Mesothelial cell of epicardium (in vitro differentiated cells): ENCODE data around the gene RPL13A. TPM values are rescaled to one million over a fixed set of nuclear protein-coding genes. Genes with fewer than 3 reads are reported as not detected.

ENCODE experiments used
- DNase-seq, 2 experiments: peaks; one replicate each; pipeline ENCODE4 v3.0.0; 2021; ENCODE audit warnings: low spot score in 2 of 2; ENCODE audit not compliant: unreplicated experiment in 2 of 2
- H3K27ac Mint-ChIP-seq: 2 replicates; pipeline ENCODE4 v1.8.0; 2021; ENCODE audit warnings: mixed read lengths
- H3K27me3 Mint-ChIP-seq: 2 replicates; pipeline ENCODE4 v1.8.0; 2021; ENCODE audit warnings: low read depth, mixed read lengths
- H3K36me3 Mint-ChIP-seq: 2 replicates; pipeline ENCODE4 v1.8.0; 2021; ENCODE audit warnings: mixed read lengths
- H3K4me1 Mint-ChIP-seq: 2 replicates; pipeline ENCODE4 v1.8.0; 2021; ENCODE audit warnings: mixed read lengths
- H3K4me3 Mint-ChIP-seq: 2 replicates; pipeline ENCODE4 v1.8.0; 2021; ENCODE audit warnings: mild to moderate bottlenecking, moderate library complexity, mixed read lengths
- H3K9me3 Mint-ChIP-seq: 2 replicates; pipeline ENCODE4 v1.8.0; 2021; ENCODE audit warnings: mixed read lengths
- CTCF ChIP-seq: fragments of 200-600 bp; sonication (generic); IDR thresholded peaks from one replicate; pipeline ENCODE4 v1.5.0; 2021; ENCODE audit warnings: antibody characterized with exemption; ENCODE audit not compliant: unreplicated experiment
- total RNA-seq: library from RNA; stranded (reverse); gene quantifications from 3 replicates; pipeline ENCODE4 v1.2.1, GENCODE V29; 2021

Gene RPL13A
- total RNA-seq, 1 donor from 2014 or later = 2,869 TPM

GRCh38 chr19:49533551-49534488 lies 46.4 kb downstream of the RPL13A start:
- Mint-ChIP-seq H3K27me3 (peaks cover 10% of the 10 kb centered on the region), H3K9me3 (no peaks in the 10 kb centered on the region), H3K36me3 (peaks cover 7% of the 10 kb centered on the region), H3K4me1 (peaks cover 15% of the 10 kb centered on the region), H3K27ac (no peak overlapping the region), H3K4me3 (peak overlapping the region; percentile 70)
- peak; percentile 67 to 85 for DNase-seq
- TF ChIP-seq CTCF = no peak

- peaks cover 15% of the 10 kb centered on the region for H3K4me1 Mint-ChIP-seq
- no peak for TF ChIP-seq CTCF
- DNase-seq = no peak
- H3K4me3 Mint-ChIP-seq = peak overlapping the region; percentile 70
- H3K27ac Mint-ChIP-seq = no peak overlapping the region
- H3K9me3 Mint-ChIP-seq = no peaks in the 10 kb centered on the region
- peaks cover 10% of the 10 kb centered on the region for H3K27me3 Mint-ChIP-seq
- H3K36me3 Mint-ChIP-seq = peaks cover 3% of the 10 kb centered on the region
Observed at GRCh38 chr19:49534632-49535385, 47.4 kb downstream of the RPL13A start.

DNA sequence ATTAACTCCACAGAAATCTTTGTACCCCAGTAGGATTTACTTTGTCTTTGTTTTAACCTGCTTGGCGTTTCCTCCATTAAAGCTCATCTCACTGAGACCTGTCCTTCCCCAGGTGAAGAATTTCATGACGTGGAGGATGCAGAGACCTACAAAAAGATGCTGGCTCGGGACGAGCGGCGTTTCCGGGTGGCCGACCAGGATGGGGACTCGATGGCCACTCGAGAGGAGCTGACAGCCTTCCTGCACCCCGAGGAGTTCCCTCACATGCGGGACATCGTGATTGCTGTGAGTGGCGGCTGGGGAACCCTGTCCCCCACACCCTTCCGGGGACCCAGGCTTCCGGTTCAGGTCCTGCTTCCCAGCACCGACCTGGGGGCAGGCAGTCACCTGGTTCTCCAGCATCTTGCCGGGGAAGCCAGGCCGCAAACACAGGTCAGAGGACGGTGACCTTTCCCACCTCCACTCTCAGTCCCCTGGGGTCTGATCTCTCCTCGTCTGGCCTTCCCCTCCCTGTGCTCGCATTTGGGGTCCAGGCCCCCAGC lies 49.6 kb downstream of the RPL13A start:
- DNase-seq = no peak
- H3K27ac Mint-ChIP-seq = no peak overlapping the region
- H3K27me3 Mint-ChIP-seq = peaks cover 10% of the 10 kb centered on the region
- peaks cover 3% of the 10 kb centered on the region for H3K36me3 Mint-ChIP-seq
- TF ChIP-seq CTCF = no peak
- no peaks in the 10 kb centered on the region for H3K9me3 Mint-ChIP-seq
- peaks cover 15% of the 10 kb centered on the region for H3K4me1 Mint-ChIP-seq
- no peak overlapping the region for H3K4me3 Mint-ChIP-seq

- no peak for DNase-seq
- H3K36me3 Mint-ChIP-seq = peaks cover 6% of the 10 kb centered on the region
- TF ChIP-seq CTCF = no peak
- H3K27ac Mint-ChIP-seq = no peak overlapping the region
- H3K9me3 Mint-ChIP-seq = no peaks in the 10 kb centered on the region
- H3K4me1 Mint-ChIP-seq = peaks cover 8% of the 10 kb centered on the region
- H3K4me3 Mint-ChIP-seq = no peak overlapping the region
- peaks cover 10% of the 10 kb centered on the region for H3K27me3 Mint-ChIP-seq
Observed at GRCh38 chr19:49538643-49539042, 51.2 kb downstream of the RPL13A start.

GRCh38 chr19:49539192-49539952 lies 52.0 kb downstream of the RPL13A start:
- TF ChIP-seq CTCF = no peak
- H3K27me3 Mint-ChIP-seq = peaks cover 8% of the 10 kb centered on the region
- DNase-seq = no peak
- peaks cover 6% of the 10 kb centered on the region for H3K36me3 Mint-ChIP-seq
- H3K27ac Mint-ChIP-seq = no peak overlapping the region
- H3K4me1 Mint-ChIP-seq = peaks cover 7% of the 10 kb centered on the region
- no peaks in the 10 kb centered on the region for H3K9me3 Mint-ChIP-seq
- H3K4me3 Mint-ChIP-seq = no peak overlapping the region
